Stimulated activated CD4-positive, alpha-beta T cell treated with anti-CD3 and anti-CD28 coated beads, Interleukin-2, amount 100 ng/mL, for 24 hours (primary cell): ENCODE results near the gene TMX4.
A peak's percentile ranks its signal among the peaks of the same experiment; 100 is the strongest.

ENCODE experiments used
- DNase-seq, 2 donors: peaks; one replicate each; pipeline ENCODE4 v3.0.0-alpha.2; 2020

Gene TMX4

GRCh38 chr20:8012724-8013123, 6.8 kb downstream of the TMX4 start:
- DNase-seq = no peak

GRCh38 chr20:8008733-8009132, 10.8 kb downstream of the TMX4 start:
- no peak for DNase-seq

GRCh38 chr20:8007490-8007889, 12.1 kb downstream of the TMX4 start:
- no peak for DNase-seq

GRCh38 chr20:8005575-8006366, 13.8 kb downstream of the TMX4 start:
- no peak for DNase-seq

- DNase-seq = no peak
Observed at GRCh38 chr20:8005033-8005432, 14.5 kb downstream of the TMX4 start.

- no peak for DNase-seq
Observed at GRCh38 chr20:8002056-8002455, 17.5 kb downstream of the TMX4 start.

GRCh38 chr20:8000796-8001195, 18.8 kb downstream of the TMX4 start:
- no peak for DNase-seq

- DNase-seq = no peak
Observed at GRCh38 chr20:7996898-7997297, 22.7 kb downstream of the TMX4 start.

GRCh38 chr20:7994809-7995208, 24.8 kb downstream of the TMX4 start:
- no peak for DNase-seq

GRCh38 chr20:7993703-7994102, 25.9 kb downstream of the TMX4 start:
- no peak for DNase-seq

GRCh38 chr20:7993238-7993637, 26.3 kb downstream of the TMX4 start:
- DNase-seq = no peak

- no peak for DNase-seq
Observed at GRCh38 chr20:7990385-7990784, 29.2 kb downstream of the TMX4 start.

GRCh38 chr20:7989379-7989778, 30.2 kb downstream of the TMX4 start:
- DNase-seq = no peak

- no peak for DNase-seq
Observed at GRCh38 chr20:7985916-7986315, 33.6 kb downstream of the TMX4 start.

- no peak for DNase-seq
Observed at GRCh38 chr20:7984192-7984591, 35.4 kb downstream of the TMX4 start.

- DNase-seq = no peak
Observed at GRCh38 chr20:7981374-7981773, 38.2 kb downstream of the TMX4 start.

- peak in 1 of 2 donors; percentile 4 for DNase-seq
Observed at GRCh38 chr20:7980332-7981046, 39.1 kb downstream of the TMX4 start.

- no peak for DNase-seq
Observed at GRCh38 chr20:7977709-7978108, 41.9 kb downstream of the TMX4 start.

- no peak for DNase-seq
Observed at GRCh38 chr20:7975851-7976414, 43.6 kb downstream of the TMX4 start.

GRCh38 chr20:7974785-7975435, 44.7 kb downstream of the TMX4 start:
- DNase-seq = no peak

GRCh38 chr20:7971536-7972280, 47.9 kb downstream of the TMX4 start:
- DNase-seq = no peak

GRCh38 chr20:7967199-7967844, 52.2 kb downstream of the TMX4 start:
- DNase-seq = no peak
